ENCODE measurements around the gene PIGV. TPM values are rescaled to one million over a fixed set of nuclear protein-coding genes. Genes with fewer than 3 reads are reported as not detected.

PIGV gene
- total RNA-seq, 1 experiment from 2014 or later = 30.8 TPM

GRCh38 chr1:26784886-26785285 is 2.9 kb upstream of the PIGV start:
- TF ChIP-seq EZH2 (IDR thresholded peaks at IDR 0.05; ENCODE audit: low read depth) = no peak
- no peak for TF ChIP-seq CTCF (conservative IDR thresholded peaks at IDR 0.05)
- H3K27me3 ChIP-seq (ENCODE audit: insufficient read depth, low read depth) = no peaks in the 10 kb centered on the region
- peak overlapping the region; percentile 56 for H3K27ac ChIP-seq
- peaks cover 17% of the 10 kb centered on the region for H3K79me2 ChIP-seq (ENCODE audit: low read depth)
- peaks cover 59% of the 10 kb centered on the region for H3K4me1 ChIP-seq (replicated peaks; ENCODE audit: insufficient read depth)
- peaks cover 47% of the 10 kb centered on the region for H3F3A ChIP-seq (ENCODE audit: insufficient read depth, low read depth)
- H3K36me3 ChIP-seq (ENCODE audit: low read depth) = 0 out of 2 replicates have a peak, but pooled peaks cover 4% of the 10 kb centered on the region
- intact Hi-C loops (cut with micrococcal nuclease; ENCODE audit: unreplicated experiment) = no loop called here
- no peak overlapping the region for H3K4me3 ChIP-seq
- no peaks in the 10 kb centered on the region for H3K9me3 ChIP-seq (ENCODE audit: insufficient read depth, low read depth)
- no peak for DNase-seq
- no peak overlapping the region for H2AFZ ChIP-seq
- peak overlapping the region; percentile 24; the same call in 1 of the 2 replicates for H3K4me2 ChIP-seq
- CTCF ChIA-PET = interaction anchor here (0.6 to 1.2 kb wide), 2 partner anchors 50 to 107 kb away, joined by 3 to 8 read pairs; no protein-coding TSS in a partner anchor
- no TSS peak for BruUV-seq (replicated peaks)
- H4K20me1 ChIP-seq (ENCODE audit: insufficient read depth) = no peaks in the 10 kb centered on the region
- no peaks in the 10 kb centered on the region for H3K9me2 ChIP-seq (ENCODE audit: insufficient read depth)
- POLR2A ChIA-PET (ENCODE audit: unreplicated experiment) = no interaction called here

GRCh38 chr1:26785611-26786436 is 1.9 kb upstream of the PIGV start:
- Histone ChIP-seq H3K36me3 (ENCODE audit: low read depth) (0 out of 2 replicates have a peak, but pooled peaks cover 4% of the 10 kb centered on the region), H3K79me2 (ENCODE audit: low read depth) (peaks cover 20% of the 10 kb centered on the region), H4K20me1 (ENCODE audit: insufficient read depth) (no peaks in the 10 kb centered on the region), H3K27ac (peak overlapping the region; percentile 92), H3K4me1 (replicated peaks; ENCODE audit: insufficient read depth) (peaks cover 61% of the 10 kb centered on the region), H2AFZ (no peak overlapping the region), H3K27me3 (ENCODE audit: insufficient read depth, low read depth) (no peaks in the 10 kb centered on the region), H3F3A (ENCODE audit: insufficient read depth, low read depth) (peaks cover 47% of the 10 kb centered on the region), H3K4me2 (peak overlapping the region; percentile 99), H3K9me3 (ENCODE audit: insufficient read depth, low read depth) (no peaks in the 10 kb centered on the region), H3K9me2 (ENCODE audit: insufficient read depth) (no peaks in the 10 kb centered on the region), H3K4me3 (no peak overlapping the region)
- intact Hi-C loops (cut with micrococcal nuclease; ENCODE audit: unreplicated experiment) = no loop called here
- ChIA-PET POLR2A (ENCODE audit: unreplicated experiment) (interaction anchor here (0.6 kb wide), 1 partner anchor 13 kb away, joined by 3 read pairs; no protein-coding TSS in a partner anchor), CTCF (no interaction called here)
- no peak for DNase-seq
- BruUV-seq (replicated peaks) = no TSS peak
- TF ChIP-seq EZH2 (IDR thresholded peaks at IDR 0.05; ENCODE audit: low read depth) = no peak
- TF ChIP-seq CTCF (conservative IDR thresholded peaks at IDR 0.05) = no peak

- Histone ChIP-seq H2AFZ (no peak overlapping the region), H3K27ac (peak overlapping the region; percentile 92), H3K4me3 (peak overlapping the region; percentile 93), H3K9me2 (ENCODE audit: insufficient read depth) (no peaks in the 10 kb centered on the region), H3K27me3 (ENCODE audit: insufficient read depth, low read depth) (no peaks in the 10 kb centered on the region), H3K9me3 (ENCODE audit: insufficient read depth, low read depth) (no peaks in the 10 kb centered on the region), H4K20me1 (ENCODE audit: insufficient read depth) (no peaks in the 10 kb centered on the region), H3K79me2 (ENCODE audit: low read depth) (peaks cover 20% of the 10 kb centered on the region), H3F3A (ENCODE audit: insufficient read depth, low read depth) (peaks cover 44% of the 10 kb centered on the region), H3K4me2 (peak overlapping the region; percentile 99), H3K36me3 (ENCODE audit: low read depth) (0 out of 2 replicates have a peak, but pooled peaks cover 4% of the 10 kb centered on the region), H3K4me1 (replicated peaks; ENCODE audit: insufficient read depth) (peaks cover 61% of the 10 kb centered on the region)
- BruUV-seq (replicated peaks) = no TSS peak
- ChIA-PET CTCF (no interaction called here), POLR2A (ENCODE audit: unreplicated experiment) (interaction anchor here (0.5 to 0.7 kb wide), 4 partner anchors 13 to 94 kb away, joined by 3 to 30 read pairs (median 3); no protein-coding TSS in a partner anchor)
- TF ChIP-seq EZH2 (IDR thresholded peaks at IDR 0.05; ENCODE audit: low read depth) (no peak), CTCF (conservative IDR thresholded peaks at IDR 0.05) (no peak)
- intact Hi-C loops (cut with micrococcal nuclease; ENCODE audit: unreplicated experiment) = loop anchor here (1.0 kb wide), 2 partner anchors 15 to 91 kb away; no protein-coding TSS in a partner anchor
- DNase-seq = peak; percentile 78 to 81
Observed at GRCh38 chr1:26786437-26787380, 1.0 kb upstream of the PIGV start.

Measured in PC-9 (cell line).